ENCODE measurements around the gene CBX2. TPM values are rescaled to one million over a fixed set of nuclear protein-coding genes. Genes with fewer than 3 reads are reported as not detected.
A peak's percentile ranks its signal among the peaks of the same experiment; 100 is the strongest.

Gene CBX2
- total RNA-seq, 1 experiment from 2014 or later = 79.4 TPM

DNA sequence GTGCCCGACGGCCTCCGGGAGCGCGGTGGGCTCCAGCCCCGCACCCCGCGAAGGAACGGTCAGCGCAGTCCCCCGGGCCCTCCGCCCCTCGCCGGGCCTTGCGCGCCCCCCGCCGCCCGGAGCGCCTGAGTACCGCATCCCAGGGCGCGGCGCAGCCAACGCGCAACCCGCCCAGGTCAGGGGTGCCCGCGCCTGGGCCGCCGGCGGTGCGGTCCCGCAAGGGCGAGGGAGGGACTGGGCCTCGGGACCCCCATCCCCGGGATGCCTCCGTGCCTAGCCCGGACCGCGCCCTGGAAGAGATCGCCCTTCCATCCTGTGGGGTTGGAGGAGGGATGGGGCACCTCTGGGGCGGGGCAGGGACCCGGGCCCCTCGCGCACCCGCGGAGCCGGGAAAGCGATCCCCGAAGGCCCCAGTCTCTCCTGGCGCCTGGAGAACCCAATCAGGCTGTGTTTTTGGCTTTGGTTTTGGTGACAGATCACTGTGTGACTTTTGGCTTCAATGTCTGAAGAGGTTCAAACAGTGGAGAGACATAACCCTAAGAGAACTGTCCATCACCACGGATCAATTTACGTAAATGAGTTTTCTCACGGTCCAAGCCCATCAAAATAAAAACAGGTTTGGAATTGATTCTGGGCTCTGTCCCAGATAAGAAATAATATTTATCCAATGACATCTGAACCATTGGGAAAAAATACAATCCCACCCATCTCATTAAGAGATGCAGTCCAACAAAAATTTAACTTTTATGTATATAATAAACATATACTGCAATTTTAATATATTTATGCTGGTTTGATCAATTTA, 29.5 kb upstream of the CBX2 start:
- Histone ChIP-seq H3K9me3 (ENCODE audit: control insufficient read depth, low read depth, low read length) (no peaks in the 10 kb centered on the region), H3K4me2 (ENCODE audit: insufficient read depth, insufficient read length, low read length) (no peak overlapping the region), H3K23ac (ENCODE audit: insufficient read length, low read depth, low read length) (no peak overlapping the region), H4K8ac (replicated peaks; ENCODE audit: insufficient read length, low read depth, low read length) (no peak overlapping the region), H3K4me1 (ENCODE audit: insufficient read depth, low read length) (peaks cover 2% of the 10 kb centered on the region; the same call in 1 of the 2 replicates), H3K27ac (ENCODE audit: insufficient read length, low read depth, low read length) (no peak overlapping the region), H3K9ac (ENCODE audit: extremely low read depth, insufficient read length, low read length) (no peak overlapping the region), H3K79me2 (ENCODE audit: insufficient read depth, low read length) (no peaks in the 10 kb centered on the region), H3K14ac (ENCODE audit: insufficient read depth, low read length) (no peak overlapping the region), H4K20me1 (ENCODE audit: control insufficient read depth, insufficient read depth, insufficient read length) (peaks cover 5% of the 10 kb centered on the region), H3K23me2 (ENCODE audit: insufficient read length, low read depth, low read length, poor library complexity, severe bottlenecking) (peaks cover 14% of the 10 kb centered on the region), H4K5ac (ENCODE audit: insufficient read length, low read depth, low read length) (no peak overlapping the region), H3K18ac (ENCODE audit: insufficient read length, low read depth, low read length) (no peak overlapping the region), H2BK5ac (ENCODE audit: insufficient read length, low read length) (no peak overlapping the region), H4K91ac (ENCODE audit: insufficient read length, low read depth, low read length) (no peak overlapping the region), H2BK15ac (ENCODE audit: low read depth, low read length) (no peak overlapping the region), H2BK12ac (ENCODE audit: insufficient read length, low read depth, low read length) (no peak overlapping the region), H3K4ac (ENCODE audit: low read depth, low read length) (no peak overlapping the region), H3T11ph (ENCODE audit: low read length) (no peak overlapping the region), H2AFZ (ENCODE audit: low read length) (no peak overlapping the region), H3K56ac (ENCODE audit: insufficient read length, low read depth, low read length) (no peak overlapping the region), H3K27me3 (ENCODE audit: insufficient read depth, low read length) (peaks cover 17% of the 10 kb centered on the region), H3K79me1 (ENCODE audit: insufficient read depth, low read depth, low read length, poor library complexity, severe bottlenecking) (no peaks in the 10 kb centered on the region), H2BK120ac (ENCODE audit: low read depth, low read length, poor library complexity, severe bottlenecking) (no peak overlapping the region), H2BK20ac (ENCODE audit: low read depth, low read length, poor library complexity, severe bottlenecking) (no peak overlapping the region), H2AK5ac (ENCODE audit: insufficient read length, low read length) (no peak overlapping the region)
- Mint-ChIP-seq H3K9me3 (no peaks in the 10 kb centered on the region), H3K4me1 (peaks cover 12 to 16% of the 10 kb centered on the region in 2 experiments), H3K36me3 (ENCODE audit: insufficient read depth in 1 of 3, low read depth in 3 of 3) (no peaks in the 10 kb centered on the region), H3K4me3 (peak overlapping the region; percentile 5 to 55; a peak in 2 of 5 replicates), H3K27me3 (ENCODE audit: low read depth) (peaks cover 87% of the 10 kb centered on the region), H3K27ac (no peak overlapping the region)
- TF ChIP-seq, protein P1, sequence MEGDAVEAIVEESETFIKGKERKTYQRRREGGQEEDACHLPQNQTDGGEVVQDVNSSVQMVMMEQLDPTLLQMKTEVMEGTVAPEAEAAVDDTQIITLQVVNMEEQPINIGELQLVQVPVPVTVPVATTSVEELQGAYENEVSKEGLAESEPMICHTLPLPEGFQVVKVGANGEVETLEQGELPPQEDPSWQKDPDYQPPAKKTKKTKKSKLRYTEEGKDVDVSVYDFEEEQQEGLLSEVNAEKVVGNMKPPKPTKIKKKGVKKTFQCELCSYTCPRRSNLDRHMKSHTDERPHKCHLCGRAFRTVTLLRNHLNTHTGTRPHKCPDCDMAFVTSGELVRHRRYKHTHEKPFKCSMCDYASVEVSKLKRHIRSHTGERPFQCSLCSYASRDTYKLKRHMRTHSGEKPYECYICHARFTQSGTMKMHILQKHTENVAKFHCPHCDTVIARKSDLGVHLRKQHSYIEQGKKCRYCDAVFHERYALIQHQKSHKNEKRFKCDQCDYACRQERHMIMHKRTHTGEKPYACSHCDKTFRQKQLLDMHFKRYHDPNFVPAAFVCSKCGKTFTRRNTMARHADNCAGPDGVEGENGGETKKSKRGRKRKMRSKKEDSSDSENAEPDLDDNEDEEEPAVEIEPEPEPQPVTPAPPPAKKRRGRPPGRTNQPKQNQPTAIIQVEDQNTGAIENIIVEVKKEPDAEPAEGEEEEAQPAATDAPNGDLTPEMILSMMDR (conservative IDR thresholded peaks at IDR 0.05) = no peak
- DNase-seq = no peak
- WGBS (ENCODE audit: extremely low coverage, insufficient read length, low lambda C conversion rate) = no CpG with 5 or more reads among the region's 55 CpGs
